Endodermal cell (in vitro differentiated cells): ENCODE results near the gene REEP5. TPM values are rescaled to one million over a fixed set of nuclear protein-coding genes. Genes with fewer than 3 reads are reported as not detected.
A peak's percentile ranks its signal among the peaks of the same experiment; 100 is the strongest.
"Not testable (repeated sequence)": the region's sequence is repeated elsewhere in the genome, so short reads cannot be mapped to it uniquely, and the experiment has no call there.

Source experiments
- DNase-seq: peaks from one replicate; pipeline ENCODE4 v3.0.0-alpha.2; 2017
- H3K27ac ChIP-seq: 2 replicates; pipeline ENCODE4 v1.5.1; 2013; ENCODE audit warnings: mild to moderate bottlenecking, low read depth, low read length, moderate library complexity
- H3K27me3 ChIP-seq: 2 replicates; pipeline ENCODE4 v1.6.1; 2013; ENCODE audit warnings: mild to moderate bottlenecking, low read length, moderate library complexity; ENCODE audit not compliant: insufficient read depth, control insufficient read depth, poor library complexity, severe bottlenecking
- H3K36me3 ChIP-seq: 2 replicates; pipeline ENCODE4 v1.7.0; 2013; ENCODE audit warnings: mild to moderate bottlenecking, low read length, moderate library complexity; ENCODE audit not compliant: control insufficient read depth, insufficient read depth
- H3K4me1 ChIP-seq: one replicate; pipeline ENCODE4 v1.7.0; 2013; ENCODE audit warnings: low read length; ENCODE audit not compliant: control insufficient read depth, insufficient read depth
- H3K4me3 ChIP-seq: 2 replicates; pipeline ENCODE4 v1.5.1; 2013; ENCODE audit warnings: mild to moderate bottlenecking, low read length, moderate library complexity
- H3K9ac ChIP-seq: 2 replicates; pipeline ENCODE4 v1.6.1; 2013; ENCODE audit warnings: mild to moderate bottlenecking, low read length, moderate library complexity; ENCODE audit not compliant: poor library complexity, severe bottlenecking; ENCODE audit errors: extremely low read depth
- H3K9me3 ChIP-seq: 2 replicates; pipeline ENCODE4 v1.6.1; 2013; ENCODE audit warnings: mild to moderate bottlenecking, low read length, moderate library complexity; ENCODE audit not compliant: control insufficient read depth
- H3K27ac Mint-ChIP-seq: 2 replicates; pipeline ENCODE4 v1.8.0; 2020; ENCODE audit warnings: mixed read lengths
- H3K27me3 Mint-ChIP-seq: 2 replicates; pipeline ENCODE4 v1.8.0; 2021; ENCODE audit warnings: mild to moderate bottlenecking, mixed read lengths; ENCODE audit not compliant: insufficient read depth
- H3K36me3 Mint-ChIP-seq: 2 replicates; pipeline ENCODE4 v1.8.0; 2020; ENCODE audit warnings: low read depth, mixed read lengths
- H3K4me1 Mint-ChIP-seq: 2 replicates; pipeline ENCODE4 v1.8.0; 2020; ENCODE audit warnings: mixed read lengths
- H3K4me3 Mint-ChIP-seq: 2 replicates; pipeline ENCODE4 v1.8.0; 2020; ENCODE audit warnings: mild to moderate bottlenecking, moderate library complexity, mixed read lengths
- H3K9me3 Mint-ChIP-seq: 2 replicates; pipeline ENCODE4 v1.8.0; 2020; ENCODE audit warnings: mild to moderate bottlenecking, mixed read lengths
- WGBS, 2 experiments: methylation state at CpG; one replicate each; pipeline versions ENCODE4 v1.1.5 to v1.1.7; 2013; ENCODE audit warnings: missing lambda C conversion rate in 2 of 2, mixed read lengths in 1 of 2; ENCODE audit not compliant: insufficient coverage in 1 of 2, insufficient read length in 1 of 2; 5-methylcytosine and 5-hydroxymethylcytosine counted together
- total RNA-seq, 2 donors: library from RNA; stranded (reverse); fragmentation: NEBNext Ultra II Directional in 1 of 2; extraction: Animal tissue kit (Norgen Biotek cat#: 25700) in 1 of 2; gene quantifications; 2 replicates in 1 of 2; 3 replicates in 1 of 2; pipeline ENCODE4 v1.2.1, GENCODE V29; 2021
- TF ChIP-seq, protein P1 (sequence below): fragments of 200-600 bp; sonication (generic); conservative IDR thresholded peaks from 2 replicates; pipeline ENCODE4 v1.5.0; 2021; ENCODE audit warnings: antibody characterized with exemption, mild to moderate bottlenecking

REEP5 gene
- total RNA-seq, 2 donors from 2014 or later, result 42.1 to 42.3 TPM

DNA sequence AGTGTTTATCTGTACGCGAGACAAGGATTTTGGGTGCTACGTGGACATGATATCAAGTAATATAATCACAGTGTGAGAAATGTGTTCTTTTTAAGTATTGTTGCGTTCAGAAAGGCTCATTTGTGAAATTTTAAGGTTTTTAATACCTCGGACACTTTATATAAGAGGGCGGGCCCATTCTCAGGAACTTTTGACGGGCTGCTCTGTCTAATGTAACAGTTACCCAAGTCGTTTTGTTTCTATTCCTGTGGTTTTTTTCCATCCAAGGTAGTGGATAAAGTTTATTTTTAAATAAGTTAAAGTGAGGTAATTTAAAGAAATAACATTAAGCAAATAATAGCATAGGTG is 60.4 kb downstream of the REEP5 start:
- H3K9me3 Mint-ChIP-seq, result peaks cover 10% of the 10 kb centered on the region
- peaks cover 25% of the 10 kb centered on the region for H3K27me3 ChIP-seq
- TF ChIP-seq, protein P1, sequence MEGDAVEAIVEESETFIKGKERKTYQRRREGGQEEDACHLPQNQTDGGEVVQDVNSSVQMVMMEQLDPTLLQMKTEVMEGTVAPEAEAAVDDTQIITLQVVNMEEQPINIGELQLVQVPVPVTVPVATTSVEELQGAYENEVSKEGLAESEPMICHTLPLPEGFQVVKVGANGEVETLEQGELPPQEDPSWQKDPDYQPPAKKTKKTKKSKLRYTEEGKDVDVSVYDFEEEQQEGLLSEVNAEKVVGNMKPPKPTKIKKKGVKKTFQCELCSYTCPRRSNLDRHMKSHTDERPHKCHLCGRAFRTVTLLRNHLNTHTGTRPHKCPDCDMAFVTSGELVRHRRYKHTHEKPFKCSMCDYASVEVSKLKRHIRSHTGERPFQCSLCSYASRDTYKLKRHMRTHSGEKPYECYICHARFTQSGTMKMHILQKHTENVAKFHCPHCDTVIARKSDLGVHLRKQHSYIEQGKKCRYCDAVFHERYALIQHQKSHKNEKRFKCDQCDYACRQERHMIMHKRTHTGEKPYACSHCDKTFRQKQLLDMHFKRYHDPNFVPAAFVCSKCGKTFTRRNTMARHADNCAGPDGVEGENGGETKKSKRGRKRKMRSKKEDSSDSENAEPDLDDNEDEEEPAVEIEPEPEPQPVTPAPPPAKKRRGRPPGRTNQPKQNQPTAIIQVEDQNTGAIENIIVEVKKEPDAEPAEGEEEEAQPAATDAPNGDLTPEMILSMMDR, result no peak
- H3K27me3 Mint-ChIP-seq, result peaks cover 17% of the 10 kb centered on the region
- no peaks in the 10 kb centered on the region for H3K4me1 ChIP-seq
- peaks cover 36% of the 10 kb centered on the region for H3K36me3 ChIP-seq
- peak overlapping the region; percentile 94 for H3K27ac Mint-ChIP-seq
- peaks cover 4% of the 10 kb centered on the region for H3K9me3 ChIP-seq
- H3K9ac ChIP-seq, result peak overlapping the region; percentile 93
- no peak for DNase-seq
- peak overlapping the region; percentile 100 for H3K4me3 ChIP-seq
- H3K36me3 Mint-ChIP-seq, result peaks cover 36% of the 10 kb centered on the region
- WGBS, 2 experiments, result 0% methylated on average over 8 of the region's 8 CpGs
- peak overlapping the region; percentile 73 for H3K27ac ChIP-seq
- H3K4me1 Mint-ChIP-seq, result peaks cover 16% of the 10 kb centered on the region
- peak overlapping the region; percentile 98 for H3K4me3 Mint-ChIP-seq

GRCh38 chr5:112860929-112861637 is 60.9 kb downstream of the REEP5 start, which contains the start of gene SRP19:
Gene SRP19 (plus strand): TSS chr5:112861287. CDS start chr5:112861377, 90 bp downstream.
- Histone ChIP-seq H3K4me1 (no peaks in the 10 kb centered on the region), H3K4me3 (peak within 1 kb of the TSS; percentile 100), H3K36me3 (peaks cover 32% of the 10 kb centered on the region), H3K27ac (peak within 1 kb of the TSS; percentile 73), H3K27me3 (peaks cover 30% of the 10 kb centered on the region), H3K9ac (peak within 1 kb of the TSS; percentile 93), H3K9me3 (peaks cover 4% of the 10 kb centered on the region)
- H3K36me3 Mint-ChIP-seq, result peaks cover 31% of the 10 kb centered on the region
- peaks cover 16% of the 10 kb centered on the region for H3K4me1 Mint-ChIP-seq
- TF ChIP-seq, protein P1, result peak; percentile 20
- peak; percentile 97 for DNase-seq
- H3K9me3 Mint-ChIP-seq, result peaks cover 10% of the 10 kb centered on the region
- H3K4me3 Mint-ChIP-seq, result peak within 1 kb of the TSS; percentile 98
- peak within 1 kb of the TSS; percentile 94 for H3K27ac Mint-ChIP-seq
- peaks cover 22% of the 10 kb centered on the region for H3K27me3 Mint-ChIP-seq
- WGBS, 2 experiments, result 3% methylated on average over 29 to 47 of the region's 47 CpGs

DNA sequence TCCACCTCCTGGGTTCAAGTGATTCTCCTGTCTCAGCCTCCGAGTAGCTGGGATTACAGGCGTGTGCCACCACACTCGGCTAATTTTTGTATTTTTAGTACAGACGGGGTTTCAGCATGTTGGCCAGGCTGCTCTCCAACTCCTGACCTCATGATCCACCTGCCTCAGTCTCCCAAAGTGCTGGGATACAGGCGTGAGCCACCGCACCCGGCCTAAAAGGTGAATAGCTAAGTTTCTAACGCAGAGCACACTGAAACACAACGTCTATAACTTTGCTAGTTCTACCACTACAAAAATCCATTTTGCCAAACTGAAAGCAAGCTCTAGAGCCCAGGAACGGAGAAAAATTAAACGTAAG is 61.5 kb downstream of the REEP5 start:
- 89% methylated on average over 10 to 11 of the region's 11 CpGs for WGBS, 2 experiments
- H3K36me3 Mint-ChIP-seq, result peaks cover 27% of the 10 kb centered on the region
- H3K4me1 ChIP-seq, DNase-seq, H3K9me3 Mint-ChIP-seq, H3K9me3 ChIP-seq: not testable (repeated sequence)
- H3K27ac ChIP-seq, result peak overlapping the region; percentile 66
- H3K36me3 ChIP-seq, result peaks cover 32% of the 10 kb centered on the region
- peaks cover 36% of the 10 kb centered on the region for H3K27me3 ChIP-seq
- peak overlapping the region; percentile 98 for H3K4me3 Mint-ChIP-seq
- H3K4me3 ChIP-seq, result peak overlapping the region; percentile 100
- H3K27me3 Mint-ChIP-seq, result peaks cover 27% of the 10 kb centered on the region
- H3K9ac ChIP-seq, result peak overlapping the region; percentile 93
- H3K4me1 Mint-ChIP-seq, result peaks cover 16% of the 10 kb centered on the region
- peak overlapping the region; percentile 93 for H3K27ac Mint-ChIP-seq
